ENCODE results near the gene NDST1. TPM values are rescaled to one million over a fixed set of nuclear protein-coding genes. Genes with fewer than 3 reads are reported as not detected.
A peak's percentile ranks its signal among the peaks of the same experiment; 100 is the strongest.

Gene NDST1
- polyA plus RNA-seq, 1 experiment = 52.2 TPM

DNA sequence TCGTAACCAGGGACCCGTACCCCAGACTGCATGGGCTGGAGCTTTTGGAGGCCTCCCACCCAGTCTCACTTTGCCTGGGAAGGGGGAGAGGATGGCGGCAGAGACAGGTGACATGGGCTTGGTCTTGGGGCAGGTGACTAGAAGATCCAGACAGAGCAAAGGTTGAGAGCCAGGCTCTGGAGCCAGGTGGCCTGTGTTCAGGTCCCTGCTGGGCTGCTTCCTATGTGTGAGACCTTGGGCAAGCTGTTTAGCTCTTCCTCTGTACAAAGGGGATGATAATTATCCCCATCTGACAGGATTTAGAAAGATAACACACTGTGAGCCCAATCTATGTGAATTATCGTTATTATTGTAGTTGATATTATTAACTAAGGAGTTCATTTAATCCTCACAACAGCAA, 16.1 kb upstream of the NDST1 start:
- Histone ChIP-seq H3K9me3 (ENCODE audit: control insufficient read depth, insufficient read depth, low read length) (no peaks in the 10 kb centered on the region), H3K27ac (ENCODE audit: low read depth, low read length) (peak overlapping the region; percentile 65), H3K4me3 (ENCODE audit: low read depth, low read length) (no peak overlapping the region), H3K27me3 (ENCODE audit: control insufficient read depth, insufficient read depth, low read length) (no peaks in the 10 kb centered on the region)
- no peak for DNase-seq (ENCODE audit: low read depth, low spot score)
- TF ChIP-seq, protein P1, sequence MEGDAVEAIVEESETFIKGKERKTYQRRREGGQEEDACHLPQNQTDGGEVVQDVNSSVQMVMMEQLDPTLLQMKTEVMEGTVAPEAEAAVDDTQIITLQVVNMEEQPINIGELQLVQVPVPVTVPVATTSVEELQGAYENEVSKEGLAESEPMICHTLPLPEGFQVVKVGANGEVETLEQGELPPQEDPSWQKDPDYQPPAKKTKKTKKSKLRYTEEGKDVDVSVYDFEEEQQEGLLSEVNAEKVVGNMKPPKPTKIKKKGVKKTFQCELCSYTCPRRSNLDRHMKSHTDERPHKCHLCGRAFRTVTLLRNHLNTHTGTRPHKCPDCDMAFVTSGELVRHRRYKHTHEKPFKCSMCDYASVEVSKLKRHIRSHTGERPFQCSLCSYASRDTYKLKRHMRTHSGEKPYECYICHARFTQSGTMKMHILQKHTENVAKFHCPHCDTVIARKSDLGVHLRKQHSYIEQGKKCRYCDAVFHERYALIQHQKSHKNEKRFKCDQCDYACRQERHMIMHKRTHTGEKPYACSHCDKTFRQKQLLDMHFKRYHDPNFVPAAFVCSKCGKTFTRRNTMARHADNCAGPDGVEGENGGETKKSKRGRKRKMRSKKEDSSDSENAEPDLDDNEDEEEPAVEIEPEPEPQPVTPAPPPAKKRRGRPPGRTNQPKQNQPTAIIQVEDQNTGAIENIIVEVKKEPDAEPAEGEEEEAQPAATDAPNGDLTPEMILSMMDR (IDR thresholded peaks at IDR 0.05; ENCODE audit: low read depth, low read length) = no peak
- CTCF ChIA-PET = interaction anchor here (0.8 to 2.0 kb wide), 4 partner anchors 18 to 33 kb away, joined by 3 to 7 read pairs (median 4); no protein-coding TSS in a partner anchor
- POLR2A ChIA-PET = no interaction called here

DNA sequence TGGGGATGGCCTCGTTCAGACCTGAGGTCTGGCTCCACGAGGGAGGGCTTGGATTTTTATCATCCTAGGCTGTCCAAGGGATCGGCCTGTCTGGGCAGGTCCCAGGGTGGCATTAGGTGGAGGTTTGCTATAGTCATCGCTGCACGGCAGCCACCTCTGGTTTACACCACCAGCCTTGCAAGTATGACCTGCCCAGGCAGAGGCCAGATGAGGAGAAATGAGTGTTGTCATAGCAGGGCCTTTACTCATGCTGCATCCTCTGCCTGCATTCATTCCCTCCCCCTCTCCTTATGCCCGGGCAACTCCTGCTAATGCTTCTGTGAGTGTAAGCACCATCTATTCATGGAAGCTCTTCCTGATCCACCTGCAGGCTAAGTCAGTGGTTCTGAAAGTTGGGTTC, 15.3 kb upstream of the NDST1 start:
- DNase-seq (ENCODE audit: low read depth, low spot score) = no peak
- TF ChIP-seq, protein P1 (IDR thresholded peaks at IDR 0.05; ENCODE audit: low read depth, low read length) = no peak
- no peaks in the 10 kb centered on the region for H3K27me3 ChIP-seq (ENCODE audit: control insufficient read depth, insufficient read depth, low read length)
- H3K27ac ChIP-seq (ENCODE audit: low read depth, low read length) = peak overlapping the region; percentile 65
- CTCF ChIA-PET = interaction anchor here (0.7 to 2.0 kb wide), 4 partner anchors 18 to 1530 kb away, joined by 3 to 13 read pairs (median 6); no protein-coding TSS in a partner anchor
- H3K9me3 ChIP-seq (ENCODE audit: control insufficient read depth, insufficient read depth, low read length) = no peaks in the 10 kb centered on the region
- POLR2A ChIA-PET = interaction anchor here (0.6 to 0.7 kb wide), 2 partner anchors 9 to 640 kb away, joined by 3 to 5 read pairs; no protein-coding TSS in a partner anchor
- no peak overlapping the region for H3K4me3 ChIP-seq (ENCODE audit: low read depth, low read length)

DNA sequence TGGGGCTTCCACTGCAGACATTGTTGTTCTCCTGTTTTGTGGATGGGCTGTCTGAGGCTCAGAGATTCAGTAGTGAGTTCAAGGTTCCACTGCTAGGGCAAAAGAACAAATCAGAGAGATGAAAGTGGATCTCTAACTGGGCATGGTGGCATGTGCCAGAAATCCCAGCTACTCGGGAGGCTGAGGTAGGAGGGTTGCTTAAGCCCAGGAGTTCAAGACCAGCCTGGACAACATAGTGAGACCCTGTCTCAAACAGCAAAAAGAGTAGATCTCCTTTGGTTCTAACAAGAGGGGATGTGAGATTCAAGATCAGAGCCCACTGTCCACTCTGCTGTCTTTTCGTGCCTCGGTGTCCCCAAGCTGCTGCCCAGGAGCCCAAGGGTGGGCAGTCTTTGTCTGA, 11.8 kb upstream of the NDST1 start:
- ChIA-PET CTCF (no interaction called here), POLR2A (interaction anchor here (1.9 kb wide), 1 partner anchor 11 kb away, joined by 12 read pairs; no protein-coding TSS in a partner anchor)
- Histone ChIP-seq H3K27ac (ENCODE audit: low read depth, low read length) (peak overlapping the region; percentile 68), H3K27me3 (ENCODE audit: control insufficient read depth, insufficient read depth, low read length) (no peaks in the 10 kb centered on the region), H3K4me3 (ENCODE audit: low read depth, low read length) (no peak overlapping the region), H3K9me3 (ENCODE audit: control insufficient read depth, insufficient read depth, low read length) (no peaks in the 10 kb centered on the region)
- TF ChIP-seq, protein P1 (IDR thresholded peaks at IDR 0.05; ENCODE audit: low read depth, low read length) = no peak
- no peak for DNase-seq (ENCODE audit: low read depth, low spot score)

DNA sequence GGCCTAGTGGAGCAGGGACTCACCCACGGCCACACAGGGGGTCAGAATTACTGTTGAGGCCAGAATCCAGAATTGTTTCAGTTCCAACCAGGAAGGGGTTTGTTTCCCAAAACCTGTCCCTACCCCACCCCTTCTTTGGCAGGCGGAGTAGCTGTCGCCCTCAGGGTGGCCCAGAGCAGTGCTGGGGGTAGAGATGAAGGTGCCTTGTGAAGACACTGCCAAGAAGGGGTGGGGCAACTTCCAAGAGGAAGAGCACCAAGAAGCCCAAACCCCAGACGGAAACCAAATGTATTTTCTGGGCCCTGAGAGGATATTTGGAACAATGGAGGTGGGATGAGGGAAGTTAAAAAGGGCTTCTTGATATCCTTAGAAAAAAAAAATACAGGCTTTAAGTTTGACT, 11.4 kb upstream of the NDST1 start:
- DNase-seq (ENCODE audit: low read depth, low spot score) = no peak
- Histone ChIP-seq H3K4me3 (ENCODE audit: low read depth, low read length) (no peak overlapping the region), H3K27ac (ENCODE audit: low read depth, low read length) (peak overlapping the region; percentile 68), H3K9me3 (ENCODE audit: control insufficient read depth, insufficient read depth, low read length) (no peaks in the 10 kb centered on the region), H3K27me3 (ENCODE audit: control insufficient read depth, insufficient read depth, low read length) (no peaks in the 10 kb centered on the region)
- TF ChIP-seq, protein P1 (IDR thresholded peaks at IDR 0.05; ENCODE audit: low read depth, low read length) = no peak
- ChIA-PET CTCF (interaction anchor here (0.8 to 2.9 kb wide), 3 partner anchors 15 to 37 kb away, joined by 3 to 11 read pairs (median 4); no protein-coding TSS in a partner anchor), POLR2A (interaction anchor here (1.9 to 2.1 kb wide), 2 partner anchors 11 to 15 kb away, joined by 11 to 12 read pairs; no protein-coding TSS in a partner anchor)

DNA sequence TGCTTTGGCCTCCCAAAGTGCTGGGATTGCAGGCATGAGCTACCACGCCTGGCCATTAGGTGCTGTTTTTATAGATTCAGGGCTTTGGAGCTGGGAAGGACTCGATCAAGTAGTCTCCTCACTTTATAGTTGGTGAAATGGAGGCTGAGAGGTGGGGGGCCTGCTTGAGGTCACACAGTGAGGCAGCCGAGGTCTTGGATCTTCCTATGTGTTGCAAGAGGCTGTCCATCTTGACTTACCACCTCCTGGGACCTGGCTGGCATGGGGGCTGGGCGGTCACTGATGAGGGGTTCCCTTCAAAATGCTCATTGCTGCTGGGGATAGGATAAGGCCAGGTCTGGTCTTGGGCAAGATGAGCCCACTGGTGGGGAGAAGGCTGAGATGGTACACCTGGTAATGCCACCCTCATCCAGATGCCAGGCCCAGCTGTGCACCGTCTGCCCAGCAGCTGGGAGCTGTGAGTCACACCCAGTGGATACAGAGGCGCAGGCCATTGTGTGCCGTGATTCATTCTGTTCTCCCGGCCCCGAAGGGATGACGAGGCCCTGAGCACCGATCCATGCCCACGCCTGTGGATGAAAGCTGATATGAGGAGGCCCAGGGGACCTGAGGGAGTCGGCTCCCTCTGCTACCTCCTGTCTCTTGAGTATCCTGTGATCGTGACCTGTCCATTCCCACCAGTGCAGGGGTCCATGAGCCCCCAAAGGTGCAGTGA, 10.5 kb upstream of the NDST1 start:
- CTCF ChIA-PET = interaction anchor here (0.8 to 2.9 kb wide), 5 partner anchors 14 to 164 kb away, joined by 3 to 11 read pairs (median 3); no protein-coding TSS in a partner anchor
- no peaks in the 10 kb centered on the region for H3K9me3 ChIP-seq (ENCODE audit: control insufficient read depth, insufficient read depth, low read length)
- DNase-seq (ENCODE audit: low read depth, low spot score) = peak; percentile 83
- H3K27me3 ChIP-seq (ENCODE audit: control insufficient read depth, insufficient read depth, low read length) = no peaks in the 10 kb centered on the region
- TF ChIP-seq, protein P1 (IDR thresholded peaks at IDR 0.05; ENCODE audit: low read depth, low read length) = no peak
- POLR2A ChIA-PET = interaction anchor here (0.6 to 2.1 kb wide), 14 partner anchors 8 to 1243 kb away, joined by 3 to 19 read pairs (median 4); partner anchors contain the start of gene RPS14
- H3K27ac ChIP-seq (ENCODE audit: low read depth, low read length) = peak overlapping the region; percentile 91
- peak overlapping the region; percentile 47 for H3K4me3 ChIP-seq (ENCODE audit: low read depth, low read length)
